K562 (cell line): Measurements from ENCODE around the gene PRTFDC1. TPM values are rescaled to one million over a fixed set of nuclear protein-coding genes. Genes with fewer than 3 reads are reported as not detected.
A peak's percentile ranks its signal among the peaks of the same experiment; 100 is the strongest.

Experiments
- AFF1 ChIP-seq, 2 experiments: fragments of 450-650 bp; IDR thresholded peaks; 2 replicates each; pipeline ENCODE4 v1.6.1; 2018; ENCODE audit warnings: mild to moderate bottlenecking in 2 of 2, low read depth in 1 of 2; ENCODE audit not compliant: partially characterized antibody in 2 of 2
- ATF4 ChIP-seq: fragments of 450-650 bp; formaldehyde crosslinking; IDR thresholded peaks from 2 replicates; pipeline ENCODE4 v1.4.0; 2022; ENCODE audit warnings: mild to moderate bottlenecking, moderate library complexity
- BACH1 ChIP-seq: fragments of 200-800 bp; sonication (Bioruptor generic); IDR thresholded peaks from 2 replicates; pipeline ENCODE4 v1.6.1; 2016; ENCODE audit warnings: missing genetic modification characterization, missing compliant biosample characterization
- BMI1 ChIP-seq: fragments of 150-350 bp; IDR thresholded peaks from 2 replicates; pipeline ENCODE4 v1.6.1; 2014; ENCODE audit warnings: low read length
- CEBPG ChIP-seq, 3 experiments: fragments of 200-800 bp in 1 of 3; sonication (Bioruptor generic) in 1 of 3; sonication (generic) in 1 of 3; formaldehyde crosslinking in 1 of 3; IDR thresholded peaks in 2 of 3; conservative IDR thresholded peaks in 1 of 3; 2 replicates each; pipeline versions ENCODE4 v1.6.1 to v1.8.0; 2016 to 2022; ENCODE audit warnings: missing compliant biosample characterization in 2 of 3, missing genetic modification characterization in 2 of 3, mild to moderate bottlenecking in 1 of 3, missing genetic modification reagents in 1 of 3
- CREM ChIP-seq: IDR thresholded peaks from 2 replicates; pipeline ENCODE4 v1.6.1; 2014; ENCODE audit warnings: antibody characterized with exemption, low read depth
- HNRNPK ChIP-seq: fragments of 200-400 bp; formaldehyde crosslinking; IDR thresholded peaks from one replicate; pipeline ENCODE4 v1.6.1; 2018; ENCODE audit warnings: mild to moderate bottlenecking, low read depth, low read length; ENCODE audit not compliant: poor library complexity, severe bottlenecking
- MCM5 ChIP-seq: fragments of 450-650 bp; IDR thresholded peaks from 2 replicates; pipeline ENCODE4 v1.6.1; 2016; ENCODE audit warnings: low read depth
- PBX2 ChIP-seq, 2 experiments: IDR thresholded peaks in 1 of 2; conservative IDR thresholded peaks in 1 of 2; 2 replicates each; pipeline ENCODE4 v1.6.1; 2016; ENCODE audit warnings: low read depth in 2 of 2, mild to moderate bottlenecking in 1 of 2, missing compliant biosample characterization in 1 of 2, missing genetic modification characterization in 1 of 2, moderate library complexity in 1 of 2
- SIN3A ChIP-seq, 2 experiments: fragments of 150-350 bp in 1 of 2; IDR thresholded peaks; 2 replicates each; pipeline ENCODE4 v1.6.1; 2011 to 2016; ENCODE audit warnings: borderline replicate concordance in 2 of 2, low read depth in 2 of 2, low read length in 2 of 2, mild to moderate bottlenecking in 2 of 2, moderate library complexity in 2 of 2; ENCODE audit not compliant: control insufficient read depth in 1 of 2
- TFAM ChIP-seq: fragments of 250-450 bp; sonication (Bioruptor Pico); conservative IDR thresholded peaks from 2 replicates; pipeline ENCODE4 v1.5.0; 2021; ENCODE audit warnings: mild to moderate bottlenecking, moderate library complexity
- ZBTB5 ChIP-seq: fragments of 450-650 bp; IDR thresholded peaks from 2 replicates; pipeline ENCODE4 v1.6.1; 2017; ENCODE audit warnings: antibody characterized with exemption
- ZNF239 ChIP-seq: fragments of 250-450 bp; sonication (Bioruptor Pico); IDR thresholded peaks from 2 replicates; pipeline ENCODE4 v1.4.0; 2020; ENCODE audit warnings: mild to moderate bottlenecking
- ZNF445 ChIP-seq: fragments of 250-450 bp; sonication (Bioruptor Pico); IDR thresholded peaks from 2 replicates; pipeline ENCODE4 v1.4.0; 2020; ENCODE audit warnings: low read depth, mild to moderate bottlenecking, moderate library complexity
- ZNF561 ChIP-seq: fragments of 450-650 bp; formaldehyde crosslinking; conservative IDR thresholded peaks from 2 replicates; pipeline ENCODE4 v1.4.0; 2020; ENCODE audit warnings: mild to moderate bottlenecking, moderate library complexity
- polyA plus RNA-seq, 8 experiments: library from polyadenylated mRNA; depleted of rRNA in 4 of 8; stranded (reverse) in 5 of 8; unstranded in 3 of 8; fragments of >200 nt; fragmentation: Nextera tagmentation in 2 of 8; fragmentation: Illumina TruSeq in 1 of 8; extraction: Ambion mirVana in 2 of 8; extraction: Trizol in 1 of 8; gene quantifications; 2 replicates each; pipeline versions ENCODE4 v1.2.1 to v1.2.3, GENCODE V29; 2011 to 2014; ENCODE audit warnings: inconsistent platforms in 1 of 8, missing spikeins in 1 of 8
- total RNA-seq, 7 experiments: library from RNA; depleted of rRNA in 6 of 7; stranded (reverse); fragments of >200 nt in 6 of 7; fragmentation: Illumina TruSeq in 2 of 7; extraction: Trizol in 2 of 7; gene quantifications; 2 replicates each; pipeline versions ENCODE4 v1.2.1 to v1.2.3, GENCODE V29; 2011 to 2021; ENCODE audit warnings: low replicate concordance in 1 of 7

Gene PRTFDC1
- total and polyA plus RNA-seq, 9 of the 15 experiments (the other 6 are each of a cell fraction or from before 2014, with no cell fraction given) = 7.0 to 27.6 (median 10.0) TPM

- TF ChIP-seq ZBTB5 = no peak
- peak; percentile 99 for TF ChIP-seq BACH1
- TF ChIP-seq TFAM (CRISPR knock-in tag) = no peak
- TF ChIP-seq ZNF561 (CRISPR knock-in tag) = no peak
- no peak for TF ChIP-seq HNRNPK
- peak; percentile 31 to 75 for TF ChIP-seq AFF1 (IDR thresholded peaks at IDR 0.05; ENCODE audit: low read depth in 1 of 2, partially characterized antibody in 2 of 2)
- no peak for TF ChIP-seq PBX2 (CRISPR knock-in tag; IDR thresholded peaks at IDR 0.05; ENCODE audit: low read depth)
- TF ChIP-seq PBX2 (tag; conservative IDR thresholded peaks at IDR 0.05; ENCODE audit: low read depth) = peak; percentile 86
- TF ChIP-seq ZNF445 = 0 out of 2 replicates have a peak, but pooled peaks have one; percentile 68
- no peak for TF ChIP-seq MCM5
- TF ChIP-seq CREM = peak; percentile 94
- TF ChIP-seq SIN3A (IDR thresholded peaks at IDR 0.05; ENCODE audit: borderline replicate concordance in 2 of 2, control insufficient read depth in 1 of 2, low read depth in 2 of 2, low read length in 2 of 2) = no peak
- no peak for TF ChIP-seq CEBPG (CRISPR knock-in tag; IDR thresholded peaks at IDR 0.05)
- TF ChIP-seq CEBPG (tag; conservative IDR thresholded peaks at IDR 0.05 in 1 of 2, IDR thresholded peaks at IDR 0.05 in 1 of 2) = no peak
- TF ChIP-seq BMI1 = no peak
- no peak; the same call in 1 of the 2 replicates for TF ChIP-seq ZNF239 (CRISPR knock-in tag)
- TF ChIP-seq ATF4 (CRISPR knock-in tag) = 0 out of 2 replicates have a peak, but pooled peaks have one; percentile 55
Measured at GRCh38 chr10:24920907-24921881, 31.2 kb downstream of the PRTFDC1 start (continued).
